WTC11 (cell line): ENCODE results near the gene F10. TPM values are rescaled to one million over a fixed set of nuclear protein-coding genes. Genes with fewer than 3 reads are reported as not detected.

Experiments used
- ATAC-seq: fragments of 200-7000 bp; cut with Tn5 transposase; 2 replicates; pipeline ENCODE4 v1.10.0; 2021; ENCODE audit warnings: mild to moderate bottlenecking, moderate library complexity
- CTCF ChIA-PET: fragments of 300-600 bp; sonication (Branson Sonifier 250); formaldehyde crosslinking; loops from one replicate; lab custom pipeline; 2021; ENCODE audit warnings: antibody characterized with exemption; lab: Charles Lee
- POLR2A ChIA-PET: fragments of 350-600 bp; sonication (Branson Sonifier 250); formaldehyde crosslinking; loops from one replicate; lab custom pipeline; 2021; ENCODE audit warnings: antibody characterized with exemption; lab: Charles Lee
- DNase-seq: peaks from one replicate; pipeline ENCODE4 v3.0.0; 2021; ENCODE audit warnings: low spot score
- H3K27ac Mint-ChIP-seq: 2 replicates; pipeline ENCODE4 v1.8.0; 2021; ENCODE audit warnings: mixed read lengths
- H3K27me3 Mint-ChIP-seq: 2 replicates; pipeline ENCODE4 v1.8.0; 2021; ENCODE audit warnings: low read depth, mild to moderate bottlenecking, moderate library complexity, mixed read lengths
- H3K36me3 Mint-ChIP-seq: 2 replicates; pipeline ENCODE4 v1.8.0; 2021; ENCODE audit warnings: mixed read lengths
- H3K4me1 Mint-ChIP-seq: 2 replicates; pipeline ENCODE4 v1.8.0; 2022; ENCODE audit warnings: mixed read lengths
- H3K4me3 Mint-ChIP-seq: 2 replicates; pipeline ENCODE4 v1.8.0; 2021; ENCODE audit warnings: mild to moderate bottlenecking, moderate library complexity, mixed read lengths
- H3K9me3 Mint-ChIP-seq: 2 replicates; pipeline ENCODE4 v1.8.0; 2021; ENCODE audit warnings: mixed read lengths
- ATF1 ChIP-seq: sonication (generic); formaldehyde crosslinking; IDR thresholded peaks from 2 replicates; pipeline ENCODE4 v1.8.1; 2023; ENCODE audit warnings: mild to moderate bottlenecking, moderate library complexity, missing genetic modification reagents
- CREB1 ChIP-seq: sonication (generic); formaldehyde crosslinking; IDR thresholded peaks from 2 replicates; pipeline ENCODE4 v1.8.0; 2023; ENCODE audit warnings: mild to moderate bottlenecking, missing genetic modification reagents
- E2F1 ChIP-seq: sonication (generic); formaldehyde crosslinking; IDR thresholded peaks from 2 replicates; pipeline ENCODE4 v1.8.0; 2022; ENCODE audit warnings: mild to moderate bottlenecking, missing genetic modification reagents
- ERG ChIP-seq: fragments of 250-450 bp; sonication (Bioruptor Pico); IDR thresholded peaks from 2 replicates; pipeline ENCODE4 v1.8.0; 2021; ENCODE audit warnings: mild to moderate bottlenecking
- ESRRA ChIP-seq: sonication (generic); formaldehyde crosslinking; IDR thresholded peaks from 2 replicates; pipeline ENCODE4 v1.8.1; 2022; ENCODE audit warnings: mild to moderate bottlenecking, missing genetic modification reagents, borderline replicate concordance
- ETV6 ChIP-seq: sonication (generic); formaldehyde crosslinking; IDR thresholded peaks from 2 replicates; pipeline ENCODE4 v1.8.1; 2022; ENCODE audit warnings: mild to moderate bottlenecking, missing genetic modification reagents
- HMGA2 ChIP-seq: fragments of 250-450 bp; sonication (Bioruptor Pico); IDR thresholded peaks from 2 replicates; pipeline ENCODE4 v1.4.0; 2021; ENCODE audit warnings: mild to moderate bottlenecking, moderate library complexity
- HMGXB4 ChIP-seq: sonication (generic); formaldehyde crosslinking; IDR thresholded peaks from 2 replicates; pipeline ENCODE4 v1.8.1; 2023; ENCODE audit warnings: mild to moderate bottlenecking, moderate library complexity, missing genetic modification reagents
- KAT7 ChIP-seq: sonication (generic); formaldehyde crosslinking; IDR thresholded peaks from 2 replicates; pipeline ENCODE4 v1.8.1; 2023; ENCODE audit warnings: missing genetic modification reagents, mild to moderate bottlenecking, borderline replicate concordance
- MAX ChIP-seq: sonication (generic); formaldehyde crosslinking; IDR thresholded peaks from 2 replicates; pipeline ENCODE4 v1.8.0; 2022; ENCODE audit warnings: mild to moderate bottlenecking, missing genetic modification reagents
- NR3C1 ChIP-seq: sonication (generic); formaldehyde crosslinking; conservative IDR thresholded peaks from 2 replicates; pipeline ENCODE4 v1.8.1; 2023; ENCODE audit warnings: low read depth, mild to moderate bottlenecking, missing genetic modification reagents
- OVOL2 ChIP-seq: fragments of 250-450 bp; sonication (Bioruptor Pico); IDR thresholded peaks from 2 replicates; pipeline ENCODE4 v1.9.0; 2021; ENCODE audit warnings: mild to moderate bottlenecking, borderline replicate concordance
- SMAD3 ChIP-seq: sonication (generic); formaldehyde crosslinking; IDR thresholded peaks from 2 replicates; pipeline ENCODE4 v1.8.0; 2022; ENCODE audit warnings: missing genetic modification reagents, mild to moderate bottlenecking, borderline replicate concordance
- TCF7 ChIP-seq: sonication (generic); formaldehyde crosslinking; IDR thresholded peaks from 2 replicates; pipeline ENCODE4 v1.8.0; 2022; ENCODE audit warnings: mild to moderate bottlenecking, low read depth, missing genetic modification reagents, moderate library complexity
- TEAD4 ChIP-seq: sonication (generic); formaldehyde crosslinking; IDR thresholded peaks from 2 replicates; pipeline ENCODE4 v1.8.0; 2022; ENCODE audit warnings: mild to moderate bottlenecking, missing genetic modification reagents
- USF2 ChIP-seq: sonication (generic); formaldehyde crosslinking; IDR thresholded peaks from 2 replicates; pipeline ENCODE4 v1.8.1; 2023; ENCODE audit warnings: mild to moderate bottlenecking, missing genetic modification reagents, moderate library complexity
- ZBTB21 ChIP-seq: sonication (generic); formaldehyde crosslinking; IDR thresholded peaks from 2 replicates; pipeline ENCODE4 v1.8.1; 2023; ENCODE audit warnings: mild to moderate bottlenecking, missing genetic modification reagents, borderline replicate concordance
- ZBTB43 ChIP-seq: sonication (generic); formaldehyde crosslinking; IDR thresholded peaks from 2 replicates; pipeline ENCODE4 v1.8.1; 2023; ENCODE audit warnings: mild to moderate bottlenecking, missing genetic modification reagents
- ZNF138 ChIP-seq: sonication (generic); formaldehyde crosslinking; conservative IDR thresholded peaks from 2 replicates; pipeline ENCODE4 v1.8.1; 2022; ENCODE audit warnings: mild to moderate bottlenecking, moderate library complexity, missing genetic modification reagents
- ZNF263 ChIP-seq: sonication (generic); formaldehyde crosslinking; IDR thresholded peaks from 2 replicates; pipeline ENCODE4 v1.8.1; 2022; ENCODE audit warnings: low read depth, mild to moderate bottlenecking, moderate library complexity, missing genetic modification reagents
- ZNF532 ChIP-seq: fragments of 250-450 bp; sonication (Bioruptor Pico); IDR thresholded peaks from 2 replicates; pipeline ENCODE4 v1.9.0; 2021; ENCODE audit warnings: mild to moderate bottlenecking, borderline replicate concordance
- ZNF671 ChIP-seq: fragments of 250-450 bp; sonication (Bioruptor Pico); IDR thresholded peaks from 2 replicates; pipeline ENCODE4 v1.8.0; 2021; ENCODE audit warnings: mild to moderate bottlenecking
- total RNA-seq: library from RNA; stranded (reverse); gene quantifications from 3 replicates; pipeline ENCODE4 v1.2.3, GENCODE V29; 2021

Gene F10
- total RNA-seq, 1 experiment from 2014 or later: 0.87 TPM

GRCh38 chr13:113142876-113143275, 20.3 kb downstream of the F10 start:
- no peaks in the 10 kb centered on the region for H3K36me3 Mint-ChIP-seq
- TF ChIP-seq USF2 (CRISPR knock-in tag) (no peak), ERG (CRISPR knock-in tag) (no peak)
- H3K4me3 Mint-ChIP-seq: no peak overlapping the region
- ChIA-PET CTCF (interaction anchor here (0.7 kb wide), 3 partner anchors 8 to 94 kb away, joined by 3 to 6 read pairs (median 4); no protein-coding TSS in a partner anchor), POLR2A (no interaction called here)
- DNase-seq (no peak), ATAC-seq (no peak)
- H3K27me3 Mint-ChIP-seq: no peaks in the 10 kb centered on the region
- H3K4me1 Mint-ChIP-seq: peaks cover 2% of the 10 kb centered on the region
- H3K9me3 Mint-ChIP-seq: no peaks in the 10 kb centered on the region
- H3K27ac Mint-ChIP-seq: no peak overlapping the region

GRCh38 chr13:113143466-113144254, 21.1 kb downstream of the F10 start:
- no peaks in the 10 kb centered on the region for H3K4me1 Mint-ChIP-seq
- H3K9me3 Mint-ChIP-seq: no peaks in the 10 kb centered on the region
- no peak overlapping the region for H3K4me3 Mint-ChIP-seq
- H3K27me3 Mint-ChIP-seq: no peaks in the 10 kb centered on the region
- no peak overlapping the region for H3K27ac Mint-ChIP-seq
- CTCF ChIA-PET: interaction anchor here (0.7 kb wide), 3 partner anchors 9 to 93 kb away, joined by 3 to 6 read pairs (median 4); no protein-coding TSS in a partner anchor
- POLR2A ChIA-PET: no interaction called here
- TF ChIP-seq ATF1 (CRISPR knock-in tag): no peak
- TF ChIP-seq E2F1 (CRISPR knock-in tag): no peak
- no peak for TF ChIP-seq ZNF532 (CRISPR knock-in tag)
- TF ChIP-seq KAT7 (CRISPR knock-in tag): no peak
- TF ChIP-seq TCF7 (CRISPR knock-in tag): no peak
- no peak for TF ChIP-seq TEAD4
- TF ChIP-seq HMGA2: no peak
- no peak for TF ChIP-seq ZNF138 (CRISPR knock-in tag)
- no peak for TF ChIP-seq NR3C1 (CRISPR knock-in tag)
- TF ChIP-seq ZBTB43: no peak
- TF ChIP-seq ESRRA: no peak
- no peak for TF ChIP-seq OVOL2 (CRISPR knock-in tag)
- TF ChIP-seq ZNF263 (CRISPR knock-in tag): no peak
- TF ChIP-seq ETV6 (CRISPR knock-in tag): no peak
- no peak for TF ChIP-seq ZNF671 (CRISPR knock-in tag)
- no peak for TF ChIP-seq CREB1 (CRISPR knock-in tag)
- TF ChIP-seq ZBTB21 (CRISPR knock-in tag): no peak
- TF ChIP-seq SMAD3 (CRISPR knock-in tag): no peak
- no peak for TF ChIP-seq MAX (CRISPR knock-in tag)
- TF ChIP-seq HMGXB4 (CRISPR knock-in tag): no peak
- TF ChIP-seq, all 79 proteins: peak for 0
- DNase-seq: no peak
- no peaks in the 10 kb centered on the region for H3K36me3 Mint-ChIP-seq
- ATAC-seq: no peak
